Measurements from ENCODE around the gene ABR.

- no peak for TF ChIP-seq CTCF (IDR thresholded peaks at IDR 0.05)
- no peak for TF ChIP-seq POLR2A (IDR thresholded peaks at IDR 0.05)
- no peak for TF ChIP-seq POLR2AphosphoS5 (IDR thresholded peaks at IDR 0.05)
- TF ChIP-seq EP300 (IDR thresholded peaks at IDR 0.05): no peak
These were observed 28.7 kb downstream of the ABR start for GRCh38 chr17:1150863-1151600.
